Activated CD4-positive, alpha-beta T cell treated with anti-CD3 and anti-CD28 coated beads for 24 hours (primary cell): ENCODE measurements around the gene TBP.
"Not testable (repeated sequence)": the region's sequence is repeated elsewhere in the genome, so short reads cannot be mapped to it uniquely, and the experiment has no call there.

Experiments
- DNase-seq, 2 donors: peaks; one replicate each; pipeline ENCODE4 v3.0.0-alpha.2; 2020; ENCODE audit warnings: low read depth in 2 of 2

Gene TBP

GRCh38 chr6:170554013-170554795 lies at the start of gene TBP:
TSS of gene TBP (plus strand) at chr6:170554369. CDS start at chr6:170557030, 2,661 bp downstream.
- peak; percentile 89 to 94 for DNase-seq

GRCh38 chr6:170504479-170504878 lies 49.7 kb upstream of the TBP start:
- no peak for DNase-seq

GRCh38 chr6:170505306-170505705 lies 48.9 kb upstream of the TBP start:
- DNase-seq = no peak

- DNase-seq = no peak
Measured at GRCh38 chr6:170506446-170506845, 47.7 kb upstream of the TBP start.

- not testable (repeated sequence) for DNase-seq
Measured at GRCh38 chr6:170507728-170508127, 46.4 kb upstream of the TBP start.

GRCh38 chr6:170508275-170508674 lies 45.9 kb upstream of the TBP start:
- not testable (repeated sequence) for DNase-seq

GRCh38 chr6:170508892-170509722 lies 45.1 kb upstream of the TBP start:
- not testable (repeated sequence) for DNase-seq

- no peak for DNase-seq
Measured at GRCh38 chr6:170509723-170510018, 44.5 kb upstream of the TBP start.

DNA sequence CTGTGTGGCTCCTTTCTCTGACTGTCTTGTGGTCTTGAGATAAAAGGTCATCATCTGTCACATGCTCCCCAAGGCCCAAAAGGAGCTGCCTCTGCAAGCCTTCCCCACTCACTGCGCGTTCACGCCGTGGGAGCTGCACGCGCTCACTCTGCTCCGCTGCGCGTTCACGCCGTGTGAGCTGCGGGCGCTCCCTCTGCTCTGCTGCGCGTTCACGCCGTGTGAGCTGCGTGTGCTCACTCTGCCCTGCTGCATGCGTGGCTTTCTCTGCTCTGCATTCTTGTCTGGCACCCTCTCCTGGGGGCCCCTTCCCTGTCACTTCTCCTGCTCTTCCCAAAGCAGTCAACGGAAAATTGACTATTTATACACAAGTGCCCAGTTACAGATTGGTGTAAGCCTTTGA lies 43.5 kb upstream of the TBP start:
- no peak for DNase-seq

- DNase-seq = no peak
Measured at GRCh38 chr6:170512249-170512648, 41.9 kb upstream of the TBP start.

GRCh38 chr6:170514908-170515307 lies 39.3 kb upstream of the TBP start:
- DNase-seq = no peak

DNA sequence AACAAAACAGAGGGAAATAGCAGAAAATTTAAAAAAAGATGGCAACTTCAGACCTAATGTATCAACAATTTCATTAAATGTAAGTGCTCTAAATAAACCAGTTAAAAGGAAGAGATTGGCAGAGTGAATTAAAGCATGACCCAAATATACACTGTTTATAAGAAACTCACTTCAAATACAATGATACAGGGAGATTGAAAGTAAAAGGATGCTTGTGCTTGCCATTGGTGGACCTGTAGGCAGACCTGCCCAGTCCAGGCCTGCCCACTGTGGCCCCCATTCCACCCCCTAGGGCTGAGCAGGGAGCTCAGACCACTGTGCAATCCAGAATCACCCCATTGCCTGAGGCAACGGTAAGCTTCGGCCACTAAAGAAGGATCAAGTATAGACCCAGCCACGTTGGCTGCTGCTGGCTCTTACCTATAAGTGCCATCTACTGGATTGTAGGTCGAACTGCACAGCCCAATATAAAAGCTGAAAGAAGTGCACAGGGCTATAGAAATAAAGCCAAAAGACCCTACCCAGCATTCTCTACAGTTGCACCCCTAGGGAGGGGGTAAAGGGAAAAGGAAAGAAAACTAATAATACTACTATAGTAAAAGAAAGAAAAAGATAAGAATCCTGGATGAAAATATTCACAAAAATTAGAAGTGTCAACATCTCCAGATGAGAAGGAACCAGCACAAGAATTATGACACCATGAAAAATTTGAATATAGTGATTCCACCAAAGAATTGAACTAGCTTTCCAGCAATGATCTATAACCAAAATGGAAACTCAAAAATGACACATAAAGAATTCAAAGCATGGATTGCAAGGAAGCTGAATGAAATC lies 37.2 kb upstream of the TBP start:
- no peak for DNase-seq

DNA sequence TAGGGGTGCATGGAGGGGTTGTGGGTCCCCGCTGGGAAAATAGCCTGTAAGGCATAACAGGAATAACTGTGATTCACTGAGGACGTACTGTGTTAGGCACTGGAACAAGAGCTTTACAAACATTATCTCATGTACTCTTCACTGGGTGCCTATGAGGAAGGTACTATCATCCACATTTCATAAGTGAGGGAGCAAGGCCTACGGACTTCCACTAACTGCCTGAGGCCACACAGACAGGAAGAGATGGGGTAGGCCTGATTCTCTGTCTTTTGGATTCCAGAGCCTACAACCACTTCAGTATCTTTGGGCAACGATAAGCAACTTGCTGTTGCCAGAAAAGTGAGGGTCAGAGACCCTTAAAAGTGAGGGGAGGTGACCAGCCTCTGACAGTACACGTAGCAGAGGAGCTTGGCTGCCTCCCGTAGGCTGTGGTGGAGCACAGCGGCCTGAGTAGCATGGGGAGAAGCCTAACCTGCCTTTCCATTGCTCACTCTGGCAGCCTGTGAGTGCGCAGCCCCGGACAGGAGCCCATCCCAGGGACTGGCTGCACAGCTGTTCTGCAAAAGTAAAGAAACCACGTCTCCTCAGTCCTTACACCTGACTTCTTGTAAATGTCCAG lies 31.5 kb upstream of the TBP start:
- DNase-seq = no peak

GRCh38 chr6:170523256-170524171 lies 30.7 kb upstream of the TBP start:
- DNase-seq = no peak

GRCh38 chr6:170524172-170524502 lies 30.0 kb upstream of the TBP start:
- no peak for DNase-seq

DNA sequence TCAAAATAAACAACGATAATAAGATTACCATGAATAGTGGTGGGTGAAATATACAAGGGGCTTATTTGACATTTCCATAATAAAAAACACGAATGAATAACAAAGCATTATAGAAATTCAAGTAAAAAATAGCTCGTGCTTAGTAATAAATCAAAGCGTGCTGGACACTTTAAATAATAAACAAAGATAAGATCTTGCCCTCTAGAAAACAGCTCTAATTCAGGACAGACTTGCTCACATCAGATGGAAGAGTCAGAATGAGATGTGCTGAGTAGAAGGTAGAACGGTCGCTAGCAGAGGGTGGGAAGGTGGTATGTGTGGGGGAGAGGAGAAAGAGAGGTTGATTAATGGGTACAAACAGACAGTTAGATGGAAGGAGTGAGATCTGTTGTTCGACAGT lies 28.4 kb upstream of the TBP start:
- no peak for DNase-seq

DNA sequence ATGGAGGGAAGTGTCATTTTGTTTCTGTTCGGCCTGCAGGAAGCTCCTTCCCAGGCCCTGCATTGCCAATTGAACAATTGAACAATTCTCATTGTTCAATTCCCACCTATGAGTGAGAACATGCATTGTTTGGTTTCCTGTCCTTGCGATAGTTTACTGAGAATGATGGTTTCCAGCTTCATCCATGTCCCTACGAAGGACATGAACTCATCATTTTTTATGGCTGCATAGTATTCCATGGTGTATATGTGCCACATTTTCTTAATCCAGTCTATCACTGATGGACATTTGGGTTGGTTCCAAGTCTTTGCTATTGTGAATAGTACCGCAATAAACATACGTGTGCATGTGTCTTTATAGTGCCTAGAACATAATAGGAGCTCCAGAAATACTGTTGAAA lies 26.2 kb upstream of the TBP start:
- not testable (repeated sequence) for DNase-seq

- peak; percentile 42 to 43 for DNase-seq
Measured at GRCh38 chr6:170529839-170530469, 24.2 kb upstream of the TBP start.

DNA sequence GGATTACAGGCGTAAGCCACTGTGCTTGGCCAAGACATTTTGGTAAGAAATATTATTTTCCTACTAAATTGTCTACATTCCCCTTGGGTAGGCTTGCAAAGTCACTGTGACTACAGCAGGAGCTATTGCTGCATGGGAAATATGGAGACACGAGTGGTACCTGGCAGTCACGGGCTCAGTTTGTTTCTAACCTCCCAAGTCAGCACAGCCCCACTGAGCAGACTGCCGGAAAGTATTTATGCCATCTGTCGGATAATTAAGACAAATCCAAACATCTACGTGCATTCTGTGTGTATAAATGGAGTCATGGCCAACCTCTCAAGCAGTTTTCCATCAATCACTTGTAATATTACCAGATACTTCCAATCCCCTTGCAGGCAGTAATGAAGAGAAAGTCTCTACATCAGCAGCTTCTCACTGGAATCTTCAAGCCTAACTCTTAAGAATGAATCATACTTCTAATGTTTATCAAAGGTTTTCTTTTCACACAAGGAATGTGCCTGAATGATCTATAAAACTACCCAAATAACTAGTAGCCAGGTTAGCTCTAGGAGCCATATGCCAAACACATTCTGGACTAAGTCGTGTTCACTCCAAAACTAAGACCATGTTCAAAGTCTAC lies 21.2 kb upstream of the TBP start:
- no peak for DNase-seq

- DNase-seq = no peak
Measured at GRCh38 chr6:170533792-170534191, 20.4 kb upstream of the TBP start.
